22Rv1 (cell line): ENCODE results near the gene FBL.

Experiments used
- CTCF ChIP-seq: fragments of 450-650 bp; IDR thresholded peaks from 2 replicates; pipeline ENCODE4 v1.5.1; 2017; ENCODE audit warnings: mild to moderate bottlenecking
- ZFX ChIP-seq: fragments of 450-650 bp; IDR thresholded peaks from 2 replicates; pipeline ENCODE4 v1.6.1; 2017; ENCODE audit warnings: antibody characterized with exemption, borderline replicate concordance

GRCh38 chr19:39797083-39797482 lies 49.1 kb downstream of the FBL start:
- no peak for TF ChIP-seq CTCF
- TF ChIP-seq ZFX, result no peak
